H9 (cell line): ENCODE results near the gene FOXL1. TPM values are rescaled to one million over a fixed set of nuclear protein-coding genes. Genes with fewer than 3 reads are reported as not detected.
A peak's percentile ranks its signal among the peaks of the same experiment; 100 is the strongest.

Source experiments
- DNase-seq: peaks from one replicate; pipeline ENCODE4 v3.0.0-alpha.2; 2017
- H2AFZ ChIP-seq: one replicate; pipeline ENCODE4 v1.6.1; 2013; ENCODE audit warnings: mild to moderate bottlenecking, low read length, control low read depth, moderate library complexity
- H2AK5ac ChIP-seq: 2 replicates; pipeline ENCODE4 v1.6.1; 2013; ENCODE audit warnings: low read length, control low read depth, mixed read lengths; ENCODE audit not compliant: insufficient read length
- H2BK120ac ChIP-seq: one replicate; pipeline ENCODE4 v1.6.1; 2013; ENCODE audit warnings: low read depth, mild to moderate bottlenecking, low read length, control low read depth, inconsistent platforms; ENCODE audit not compliant: poor library complexity, severe bottlenecking
- H2BK12ac ChIP-seq: 2 replicates; pipeline ENCODE4 v1.6.1; 2013; ENCODE audit warnings: low read length, control low read depth, mixed read lengths, low read depth; ENCODE audit not compliant: insufficient read length
- H2BK15ac ChIP-seq: 2 replicates; pipeline ENCODE4 v1.6.1; 2013; ENCODE audit warnings: low read depth, low read length, control low read depth
- H2BK20ac ChIP-seq: one replicate; pipeline ENCODE4 v1.6.1; 2013; ENCODE audit warnings: low read depth, mild to moderate bottlenecking, low read length, control low read depth, inconsistent platforms; ENCODE audit not compliant: poor library complexity, severe bottlenecking
- H2BK5ac ChIP-seq: 2 replicates; pipeline ENCODE4 v1.6.1; 2013; ENCODE audit warnings: low read length, control low read depth, mixed read lengths; ENCODE audit not compliant: insufficient read length
- H3K14ac ChIP-seq: 2 replicates; pipeline ENCODE4 v1.6.1; 2013; ENCODE audit warnings: low read length, control low read depth; ENCODE audit not compliant: insufficient read depth
- H3K18ac ChIP-seq: 2 replicates; pipeline ENCODE4 v1.6.1; 2013; ENCODE audit warnings: low read depth, mild to moderate bottlenecking, mixed read lengths, low read length, control low read depth; ENCODE audit not compliant: insufficient read length
- H3K23ac ChIP-seq: 2 replicates; pipeline ENCODE4 v1.6.1; 2013; ENCODE audit warnings: low read length, control low read depth, mixed read lengths, low read depth; ENCODE audit not compliant: insufficient read length
- H3K23me2 ChIP-seq: 2 replicates; pipeline ENCODE4 v1.6.1; 2013; ENCODE audit warnings: low read depth, mild to moderate bottlenecking, mixed read lengths, low read length, control low read depth; ENCODE audit not compliant: insufficient read length, poor library complexity, severe bottlenecking
- H3K27ac ChIP-seq: 2 replicates; pipeline ENCODE4 v1.5.1; 2013; ENCODE audit warnings: low read length, control low read depth, mixed read lengths, low read depth; ENCODE audit not compliant: insufficient read length
- H3K27me3 ChIP-seq: 2 replicates; pipeline ENCODE4 v1.6.1; 2013; ENCODE audit warnings: low read length, control low read depth, inconsistent platforms; ENCODE audit not compliant: insufficient read depth
- H3K4ac ChIP-seq: 2 replicates; pipeline ENCODE4 v1.6.1; 2013; ENCODE audit warnings: low read depth, mild to moderate bottlenecking, control low read depth, inconsistent platforms, low read length, moderate library complexity
- H3K4me1 ChIP-seq: 2 replicates; pipeline ENCODE4 v1.6.1; 2013; ENCODE audit warnings: low read length, control low read depth, inconsistent platforms; ENCODE audit not compliant: insufficient read depth
- H3K4me2 ChIP-seq: 2 replicates; pipeline ENCODE4 v1.6.1; 2013; ENCODE audit warnings: low read length, control low read depth, mixed read lengths; ENCODE audit not compliant: insufficient read length, insufficient read depth
- H3K56ac ChIP-seq: 2 replicates; pipeline ENCODE4 v1.6.1; 2013; ENCODE audit warnings: low read depth, mild to moderate bottlenecking, mixed read lengths, low read length, control low read depth; ENCODE audit not compliant: insufficient read length
- H3K79me1 ChIP-seq: 2 replicates; pipeline ENCODE4 v1.6.1; 2013; ENCODE audit warnings: low read depth, mild to moderate bottlenecking, moderate library complexity, low read length, control low read depth, inconsistent platforms; ENCODE audit not compliant: insufficient read depth, poor library complexity, severe bottlenecking
- H3K79me2 ChIP-seq: 2 replicates; pipeline ENCODE4 v1.6.1; 2013; ENCODE audit warnings: low read length, control low read depth, inconsistent platforms; ENCODE audit not compliant: insufficient read depth
- H3K9ac ChIP-seq: 2 replicates; pipeline ENCODE4 v1.6.1; 2013; ENCODE audit warnings: low read length, control low read depth, mixed read lengths; ENCODE audit not compliant: insufficient read length; ENCODE audit errors: extremely low read depth
- H3K9me3 ChIP-seq: one replicate; pipeline ENCODE4 v1.6.1; 2013; ENCODE audit warnings: low read depth, low read length, inconsistent platforms; ENCODE audit not compliant: control insufficient read depth
- H3T11ph ChIP-seq: one replicate; pipeline ENCODE4 v1.6.1; 2013; ENCODE audit warnings: mild to moderate bottlenecking, low read length, control low read depth, inconsistent platforms
- H4K20me1 ChIP-seq: one replicate; pipeline ENCODE4 v1.6.1; 2013; ENCODE audit not compliant: control insufficient read depth, insufficient read length, insufficient read depth
- H4K5ac ChIP-seq: 2 replicates; pipeline ENCODE4 v1.6.1; 2013; ENCODE audit warnings: low read depth, mild to moderate bottlenecking, mixed read lengths, low read length, control low read depth; ENCODE audit not compliant: insufficient read length
- H4K8ac ChIP-seq: replicated peaks from 2 replicates; pipeline ENCODE4 v1.6.1; 2013; ENCODE audit warnings: low read length, control low read depth, mixed read lengths, low read depth; ENCODE audit not compliant: insufficient read length
- H4K91ac ChIP-seq: 2 replicates; pipeline ENCODE4 v1.6.1; 2013; ENCODE audit warnings: low read depth, mild to moderate bottlenecking, moderate library complexity, mixed read lengths, low read length, control low read depth; ENCODE audit not compliant: insufficient read length
- H3K27ac Mint-ChIP-seq, 3 experiments: 2 replicates in 2 of 3; 3 replicates in 1 of 3; pipeline ENCODE4 v1.8.0; 2020 to 2021; ENCODE audit warnings: mixed read lengths in 3 of 3, mild to moderate bottlenecking in 1 of 3, moderate library complexity in 1 of 3
- H3K27me3 Mint-ChIP-seq: 2 replicates; pipeline ENCODE4 v1.8.0; 2021; ENCODE audit warnings: low read depth, mild to moderate bottlenecking, moderate library complexity, mixed read lengths
- H3K36me3 Mint-ChIP-seq, 3 experiments: 2 replicates in 2 of 3; 3 replicates in 1 of 3; pipeline ENCODE4 v1.8.0; 2020 to 2021; ENCODE audit warnings: low read depth in 3 of 3, mixed read lengths in 3 of 3; ENCODE audit not compliant: insufficient read depth in 1 of 3
- H3K4me1 Mint-ChIP-seq, 2 experiments: 2 replicates each; pipeline ENCODE4 v1.8.0; 2020; ENCODE audit warnings: mixed read lengths in 2 of 2
- H3K4me3 Mint-ChIP-seq, 2 experiments: 2 replicates in 1 of 2; 3 replicates in 1 of 2; pipeline ENCODE4 v1.8.0; 2020 to 2021; ENCODE audit warnings: mild to moderate bottlenecking in 2 of 2, mixed read lengths in 2 of 2, moderate library complexity in 1 of 2
- H3K9me3 Mint-ChIP-seq, 2 experiments: 2 replicates in 1 of 2; 3 replicates in 1 of 2; pipeline ENCODE4 v1.8.0; 2020; ENCODE audit warnings: mild to moderate bottlenecking in 2 of 2, mixed read lengths in 2 of 2, moderate library complexity in 1 of 2
- CTCF ChIP-seq: fragments of 200-600 bp; sonication (generic); conservative IDR thresholded peaks from 3 replicates; pipeline ENCODE4 v1.8.0; 2021; ENCODE audit warnings: antibody characterized with exemption, mild to moderate bottlenecking
- WGBS: extraction: QIAGEN DNeasy Blood & Tissue Kit; methylation state at CpG from one replicate; pipeline ENCODE4 v1.1.7; 2013; ENCODE audit warnings: missing lambda C conversion rate, low lambda C conversion rate, mixed read lengths; ENCODE audit not compliant: insufficient read length; ENCODE audit errors: extremely low coverage; 5-methylcytosine and 5-hydroxymethylcytosine counted together
- total RNA-seq: library from RNA; stranded (reverse); gene quantifications from 2 replicates; pipeline ENCODE4 v1.2.1, GENCODE V29; 2021

The FOXL1 gene
- total RNA-seq, 1 experiment from 2014 or later, result 0.09 TPM

GRCh38 chr16:86566601-86566965, 11.8 kb upstream of the FOXL1 start, which contains the start of gene FOXC2:
Gene FOXC2 (plus strand): TSS chr16:86566829. CDS start chr16:86567336, 507 bp downstream.
- DNase-seq, result peak; percentile 92
- Histone ChIP-seq H3K56ac (no peak within 1 kb of the TSS), H3K9ac (no peak within 1 kb of the TSS), H3K14ac (no peak within 1 kb of the TSS; the same call in 1 of the 2 replicates), H3K18ac (no peak within 1 kb of the TSS), H2AK5ac (no peak within 1 kb of the TSS), H3K79me1 (no peaks in the 10 kb centered on the region), H3T11ph (no peak within 1 kb of the TSS), H3K4ac (no peak within 1 kb of the TSS), H3K27ac (no peak within 1 kb of the TSS), H2AFZ (no peak within 1 kb of the TSS), H2BK5ac (no peak within 1 kb of the TSS), H3K23me2 (peaks cover 14% of the 10 kb centered on the region), H3K79me2 (no peaks in the 10 kb centered on the region), H4K5ac (no peak within 1 kb of the TSS), H2BK12ac (no peak within 1 kb of the TSS), H2BK120ac (no peak within 1 kb of the TSS), H4K20me1 (no peaks in the 10 kb centered on the region), H3K9me3 (no peaks in the 10 kb centered on the region), H2BK20ac (no peak within 1 kb of the TSS), H2BK15ac (no peak within 1 kb of the TSS), H3K23ac (no peak within 1 kb of the TSS), H3K4me1 (peaks cover 8% of the 10 kb centered on the region; the same call in 1 of the 2 replicates), H3K27me3 (peaks cover 64% of the 10 kb centered on the region), H4K91ac (no peak within 1 kb of the TSS), H4K8ac (no peak within 1 kb of the TSS), H3K4me2 (peak within 1 kb of the TSS; percentile 82)
- H3K27me3 Mint-ChIP-seq, result peaks cover 85% of the 10 kb centered on the region
- TF ChIP-seq CTCF, result no peak
- peaks cover 33 to 45% of the 10 kb centered on the region in 2 experiments for H3K4me1 Mint-ChIP-seq
- WGBS, result no CpG with 5 or more reads among the region's 30 CpGs
- H3K9me3 Mint-ChIP-seq, result peaks cover 2 to 3% of the 10 kb centered on the region in 2 experiments; a peak in 2 of 5 replicates
- H3K4me3 Mint-ChIP-seq, result peak within 1 kb of the TSS; percentile 52 to 77
- no peak within 1 kb of the TSS for H3K27ac Mint-ChIP-seq
- H3K36me3 Mint-ChIP-seq, result no peaks in the 10 kb centered on the region
